GM18951 (cell line): Measurements from ENCODE around the gene PGM3.

Source experiments
- POLR2A ChIP-seq: IDR thresholded peaks from 4 replicates; pipeline ENCODE4 v1.6.1; 2011; ENCODE audit warnings: mild to moderate bottlenecking; ENCODE audit not compliant: insufficient read length, insufficient read depth; ENCODE audit errors: extremely low read depth
- in situ Hi-C: fragments of 300-500 bp; cut with MboI; formaldehyde crosslinking; loops from one replicate; pipeline ENCODE4 v1.12.0; 2022; ENCODE audit warnings: low sequenced_read_pairs, mixed read lengths, inconsistent platforms; ENCODE audit not compliant: unreplicated experiment

PGM3 gene

GRCh38 chr6:83119742-83120300 lies 73.2 kb downstream of the PGM3 start:
- in situ Hi-C loops, result no loop called here
- no peak for TF ChIP-seq POLR2A

- TF ChIP-seq POLR2A, result no peak
- in situ Hi-C loops, result no loop called here
These were observed 75.3 kb downstream of the PGM3 start for GRCh38 chr6:83117802-83118201.
